IMR-90 (cell line): ENCODE results near the gene EPGN. TPM values are rescaled to one million over a fixed set of nuclear protein-coding genes. Genes with fewer than 3 reads are reported as not detected.

Experiments
- ATAC-seq: fragments of 200-7000 bp; cut with Tn5 transposase; 2 replicates; pipeline ENCODE4 v1.9.1; 2020; ENCODE audit warnings: low read depth, mild to moderate bottlenecking, moderate library complexity
- BruUV-seq: library from RNA; stranded (reverse); fragments of 400-500 nt; replicated peaks from 2 replicates; lab custom pipeline; 2021; lab: Mats Ljungman, UMichigan
- CTCF ChIA-PET: fragments of 300-600 bp; formaldehyde crosslinking; extraction: SDS; loops from one replicate; lab custom pipeline; 2021; ENCODE audit warnings: antibody characterized with exemption; lab: Yijun Ruan, JAX
- POLR2A ChIA-PET: fragments of 300-600 bp; sonication (Branson Sonifier 250); formaldehyde crosslinking; loops from one replicate; lab custom pipeline; 2022; ENCODE audit warnings: antibody characterized with exemption; ENCODE audit not compliant: unreplicated experiment; lab: Charles Lee
- DNase-seq: peaks from one replicate; pipeline ENCODE4 v3.0.0; 2013
- H2AFZ ChIP-seq: replicated peaks from 2 replicates; pipeline ENCODE3; 2013; ENCODE audit warnings: low read length, mild to moderate bottlenecking; ENCODE audit not compliant: poor library complexity
- H2AK5ac ChIP-seq: 2 replicates; pipeline ENCODE4 v1.6.1; 2013; ENCODE audit warnings: low read depth, low read length, inconsistent platforms
- H2AK9ac ChIP-seq: replicated peaks from 2 replicates; pipeline ENCODE3; 2013; ENCODE audit warnings: mild to moderate bottlenecking, low read depth, low read length, moderate library complexity; ENCODE audit not compliant: poor library complexity
- H2BK120ac ChIP-seq: 2 replicates; pipeline ENCODE4 v1.6.1; 2013; ENCODE audit warnings: low read depth, low read length, inconsistent platforms
- H2BK15ac ChIP-seq: 3 replicates; pipeline ENCODE4 v1.6.1; 2013; ENCODE audit warnings: low read depth, low read length, inconsistent platforms
- H2BK20ac ChIP-seq: 2 replicates; pipeline ENCODE4 v1.6.1; 2013; ENCODE audit warnings: low read depth, mild to moderate bottlenecking, inconsistent platforms, low read length, moderate library complexity
- H2BK5ac ChIP-seq: 2 replicates; pipeline ENCODE4 v1.6.1; 2013; ENCODE audit warnings: mild to moderate bottlenecking, low read depth, low read length, inconsistent platforms; ENCODE audit not compliant: poor library complexity, severe bottlenecking
- H3K14ac ChIP-seq: replicated peaks from 2 replicates; pipeline ENCODE4 v1.6.1; 2013; ENCODE audit warnings: low read depth, low read length, inconsistent platforms
- H3K18ac ChIP-seq: 2 replicates; pipeline ENCODE4 v1.6.1; 2013; ENCODE audit warnings: low read depth, low read length, control low read depth
- H3K23ac ChIP-seq: 2 replicates; pipeline ENCODE4 v1.6.1; 2013; ENCODE audit warnings: low read depth, low read length, inconsistent platforms
- H3K27ac ChIP-seq: 2 replicates; pipeline ENCODE4 v1.5.1; 2013; ENCODE audit warnings: mild to moderate bottlenecking, control low read depth, low read length; ENCODE audit not compliant: insufficient read depth
- H3K27me3 ChIP-seq: 2 replicates; pipeline ENCODE4 v1.6.1; 2013; ENCODE audit warnings: low read length; ENCODE audit not compliant: control insufficient read depth, insufficient read depth
- H3K36me3 ChIP-seq: 2 replicates; pipeline ENCODE4 v1.6.1; 2013; ENCODE audit warnings: low read length, mixed read lengths; ENCODE audit not compliant: control insufficient read depth, insufficient read depth
- H3K4ac ChIP-seq: 2 replicates; pipeline ENCODE4 v1.6.1; 2013; ENCODE audit warnings: low read depth, low read length, inconsistent platforms
- H3K4me1 ChIP-seq: 2 replicates; pipeline ENCODE4 v1.6.1; 2013; ENCODE audit warnings: low read length, mixed read lengths; ENCODE audit not compliant: control insufficient read depth, insufficient read depth
- H3K4me2 ChIP-seq: 2 replicates; pipeline ENCODE4 v1.6.1; 2013; ENCODE audit warnings: low read depth, mild to moderate bottlenecking, control low read depth, low read length, moderate library complexity
- H3K4me3 ChIP-seq: 2 replicates; pipeline ENCODE4 v1.5.1; 2013; ENCODE audit warnings: low read depth, mild to moderate bottlenecking, control low read depth, low read length, moderate library complexity; ENCODE audit not compliant: insufficient read depth
- H3K56ac ChIP-seq: 2 replicates; pipeline ENCODE4 v1.6.1; 2013; ENCODE audit warnings: low read length, inconsistent platforms; ENCODE audit not compliant: insufficient read depth; ENCODE audit errors: extremely low read depth
- H3K79me1 ChIP-seq, 2 experiments: 2 replicates each; pipeline ENCODE4 v1.6.1; 2013; ENCODE audit warnings: low read length in 2 of 2, inconsistent platforms in 1 of 2, low read depth in 1 of 2
- H3K9ac ChIP-seq: 2 replicates; pipeline ENCODE4 v1.6.1; 2013; ENCODE audit warnings: low read depth, low read length, control low read depth
- H3K9me1 ChIP-seq: 2 replicates; pipeline ENCODE4 v1.6.1; 2013; ENCODE audit warnings: low read length, inconsistent platforms; ENCODE audit not compliant: insufficient read depth
- H3K9me3 ChIP-seq: 2 replicates; pipeline ENCODE4 v1.6.1; 2013; ENCODE audit warnings: low read length; ENCODE audit not compliant: control insufficient read depth, insufficient read depth
- H4K20me1 ChIP-seq: 2 replicates; pipeline ENCODE4 v1.6.1; 2013; ENCODE audit warnings: low read length, inconsistent platforms; ENCODE audit not compliant: insufficient read depth
- H4K5ac ChIP-seq: 2 replicates; pipeline ENCODE4 v1.6.1; 2013; ENCODE audit warnings: mild to moderate bottlenecking, low read depth, low read length, control low read depth
- H4K8ac ChIP-seq, 2 experiments: 2 replicates each; pipeline ENCODE4 v1.6.1; 2013; ENCODE audit warnings: low read depth in 2 of 2, low read length in 2 of 2, control low read depth in 1 of 2, inconsistent platforms in 1 of 2
- H4K91ac ChIP-seq: 2 replicates; pipeline ENCODE4 v1.6.1; 2013; ENCODE audit warnings: low read depth, low read length, inconsistent platforms; ENCODE audit not compliant: insufficient read depth
- CEBPB ChIP-seq: IDR thresholded peaks from 2 replicates; pipeline ENCODE4 v1.6.1; 2012; ENCODE audit warnings: low read depth, low read length, improper control_type of control experiment
- CHD1 ChIP-seq: IDR thresholded peaks from 2 replicates; pipeline ENCODE4 v1.6.1; 2012; ENCODE audit warnings: low read depth, low read length, improper control_type of control experiment
- FOS ChIP-seq: fragments of 150-350 bp; IDR thresholded peaks from 2 replicates; pipeline ENCODE4 v1.6.1; 2016; ENCODE audit warnings: low read depth, low read length
- MAFK ChIP-seq: IDR thresholded peaks from 2 replicates; pipeline ENCODE4 v1.6.1; 2012; ENCODE audit warnings: low read depth, low read length, improper control_type of control experiment
- MAZ ChIP-seq: IDR thresholded peaks from 2 replicates; pipeline ENCODE4 v1.6.1; 2012; ENCODE audit warnings: low read depth, mild to moderate bottlenecking, low read length, improper control_type of control experiment, moderate library complexity, borderline replicate concordance
- MXI1 ChIP-seq: IDR thresholded peaks from 2 replicates; pipeline ENCODE4 v1.6.1; 2012; ENCODE audit warnings: low read depth, mild to moderate bottlenecking, low read length, moderate library complexity, borderline replicate concordance
- NFE2L2 ChIP-seq: fragments of 150-350 bp; IDR thresholded peaks from 2 replicates; pipeline ENCODE4 v1.6.1; 2016; ENCODE audit warnings: low read depth, mild to moderate bottlenecking, low read length
- POLR2A ChIP-seq: IDR thresholded peaks from 2 replicates; pipeline ENCODE4 v1.6.1; 2012; ENCODE audit warnings: mild to moderate bottlenecking, low read depth, low read length
- RAD21 ChIP-seq: IDR thresholded peaks from 2 replicates; pipeline ENCODE4 v1.6.1; 2012; ENCODE audit warnings: low read length, improper control_type of control experiment
- RCOR1 ChIP-seq: IDR thresholded peaks from 2 replicates; pipeline ENCODE4 v1.6.1; 2012; ENCODE audit warnings: mild to moderate bottlenecking, low read length, improper control_type of control experiment; ENCODE audit not compliant: insufficient replicate concordance
- RFX5 ChIP-seq: IDR thresholded peaks from 2 replicates; pipeline ENCODE4 v1.8.0; 2012; ENCODE audit warnings: low read depth, mild to moderate bottlenecking, low read length, moderate library complexity
- SMC3 ChIP-seq: fragments of 150-350 bp; IDR thresholded peaks from 2 replicates; pipeline ENCODE4 v1.6.1; 2016; ENCODE audit warnings: low read depth, mild to moderate bottlenecking, antibody characterized with exemption, low read length, moderate library complexity
- WGBS, 2 experiments: methylation state at CpG; one replicate each; pipeline versions ENCODE4 v1.1.5 to v1.1.7; 2013; ENCODE audit warnings: missing lambda C conversion rate in 2 of 2; ENCODE audit not compliant: insufficient read length in 1 of 2; ENCODE audit errors: extremely low coverage in 2 of 2; 5-methylcytosine and 5-hydroxymethylcytosine counted together
- dilution Hi-C: fragments of 300-500 bp; cut with HindIII; formaldehyde crosslinking; loops from one replicate; pipeline ENCODE4 v1.14.3; 2018; ENCODE audit warnings: low sequenced_read_pairs; ENCODE audit not compliant: unreplicated experiment
- in situ Hi-C: fragments of 300-500 bp; cut with MboI; formaldehyde crosslinking; loops from 3 replicates; pipeline ENCODE4 v1.14.3; 2019; ENCODE audit warnings: low sequenced_read_pairs, inconsistent platforms, mixed read lengths
- intact Hi-C: fragments of 100-400 bp; cut with micrococcal nuclease; formaldehyde crosslinking; loops from 2 replicates; pipeline ENCODE4 v1.10.0; 2022
- polyA plus RNA-seq, 3 experiments: library from polyadenylated mRNA; depleted of rRNA; stranded (reverse); fragments of >200 nt; gene quantifications; 2 replicates each; pipeline ENCODE4 v1.2.3, GENCODE V29; 2012; ENCODE audit warnings: low replicate concordance in 1 of 3
- total RNA-seq: library from RNA; depleted of rRNA; stranded (reverse); fragments of >200 nt; gene quantifications from 2 replicates; pipeline ENCODE4 v1.2.3, GENCODE V29; 2012
- TF ChIP-seq, protein P1 (sequence below): fragments of 150-350 bp; IDR thresholded peaks from 2 replicates; pipeline ENCODE4 v1.6.1; 2016; ENCODE audit warnings: low read depth, mild to moderate bottlenecking, low read length, moderate library complexity, borderline replicate concordance
- TF ChIP-seq, protein P2 (sequence below): fragments of 150-350 bp; IDR thresholded peaks from 2 replicates; pipeline ENCODE4 v1.6.1; 2017; ENCODE audit warnings: mild to moderate bottlenecking, antibody characterized with exemption, low read length, low read depth
- TF ChIP-seq, protein P3 (sequence below): conservative IDR thresholded peaks from 2 replicates; pipeline ENCODE4 v1.5.1; 2012; ENCODE audit warnings: mild to moderate bottlenecking, low read depth, low read length, improper control_type of control experiment

EPGN gene
- total and polyA plus RNA-seq, 2 of the 4 experiments (the other 2 are of a cell fraction): 0.18 TPM; not detected in 1

DNA sequence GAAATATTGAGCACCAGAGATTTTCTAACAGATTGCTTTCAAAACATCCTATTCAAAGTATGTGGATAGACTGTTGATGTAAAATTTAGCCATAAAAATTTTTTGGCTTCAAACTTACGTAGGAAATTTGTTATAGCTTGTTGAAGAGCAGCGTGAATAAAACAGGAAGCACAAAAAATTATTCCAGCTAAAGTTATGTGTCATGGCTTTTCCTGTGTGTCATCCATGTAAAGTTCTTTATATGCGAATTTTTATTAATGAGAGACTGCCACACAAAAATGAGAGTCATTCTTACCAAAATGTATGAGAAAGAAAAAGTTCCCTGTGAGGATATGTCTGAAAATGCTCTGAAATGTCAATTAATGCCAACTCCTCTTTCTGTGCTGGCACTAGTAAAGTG lies 19.5 kb downstream of the EPGN start:
- H3K4ac ChIP-seq: no peak overlapping the region
- ChIA-PET POLR2A (no interaction called here), CTCF (interaction anchor here (0.7 to 1.0 kb wide), 3 partner anchors 38 to 348 kb away, joined by 3 to 7 read pairs (median 3); no protein-coding TSS in a partner anchor)
- no peak overlapping the region for H2BK5ac ChIP-seq
- no peak overlapping the region for H2AFZ ChIP-seq
- H3K79me1 ChIP-seq: no peaks in the 10 kb centered on the region
- no peak overlapping the region for H4K91ac ChIP-seq
- no peaks in the 10 kb centered on the region for H3K36me3 ChIP-seq
- dilution Hi-C loops (no loop called here), in situ Hi-C loops (loop anchor here (25.0 kb wide), 1 partner anchor 1160 kb away; no protein-coding TSS in a partner anchor), intact Hi-C loops (no loop called here)
- H3K4me3 ChIP-seq: no peak overlapping the region
- no peak overlapping the region for H3K27ac ChIP-seq
- H3K14ac ChIP-seq: no peak overlapping the region
- ATAC-seq (no peak), DNase-seq (peak; percentile 29)
- H4K5ac ChIP-seq: no peak overlapping the region
- no peak overlapping the region for H3K56ac ChIP-seq
- no peak overlapping the region for H3K23ac ChIP-seq
- no peak overlapping the region for H2BK15ac ChIP-seq
- H2AK5ac ChIP-seq: no peak overlapping the region
- WGBS, 2 experiments: no CpG with 5 or more reads among the region's 3 CpGs
- no peak overlapping the region for H2BK120ac ChIP-seq
- H2AK9ac ChIP-seq: no peak overlapping the region
- no peak overlapping the region for H2BK20ac ChIP-seq
- no peak overlapping the region for H3K4me2 ChIP-seq
- H3K18ac ChIP-seq: no peak overlapping the region
- no peaks in the 10 kb centered on the region for H3K9me1 ChIP-seq
- no peak overlapping the region for H4K8ac ChIP-seq
- H3K4me1 ChIP-seq: no peaks in the 10 kb centered on the region
- no peak overlapping the region for H3K9ac ChIP-seq
- H4K20me1 ChIP-seq: no peaks in the 10 kb centered on the region
- H3K27me3 ChIP-seq: peaks cover 2% of the 10 kb centered on the region
- BruUV-seq: no TSS peak
- no peaks in the 10 kb centered on the region for H3K9me3 ChIP-seq
- TF ChIP-seq CEBPB (no peak), SMC3 (no peak), NFE2L2 (no peak), FOS (no peak), MAZ (no peak), RFX5 (no peak), CHD1 (no peak), MXI1 (no peak), RCOR1 (no peak), MAFK (no peak), POLR2A (no peak), RAD21 (no peak)
- TF ChIP-seq, protein P1, sequence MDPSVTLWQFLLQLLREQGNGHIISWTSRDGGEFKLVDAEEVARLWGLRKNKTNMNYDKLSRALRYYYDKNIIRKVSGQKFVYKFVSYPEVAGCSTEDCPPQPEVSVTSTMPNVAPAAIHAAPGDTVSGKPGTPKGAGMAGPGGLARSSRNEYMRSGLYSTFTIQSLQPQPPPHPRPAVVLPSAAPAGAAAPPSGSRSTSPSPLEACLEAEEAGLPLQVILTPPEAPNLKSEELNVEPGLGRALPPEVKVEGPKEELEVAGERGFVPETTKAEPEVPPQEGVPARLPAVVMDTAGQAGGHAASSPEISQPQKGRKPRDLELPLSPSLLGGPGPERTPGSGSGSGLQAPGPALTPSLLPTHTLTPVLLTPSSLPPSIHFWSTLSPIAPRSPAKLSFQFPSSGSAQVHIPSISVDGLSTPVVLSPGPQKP: no peak
- TF ChIP-seq, protein P2, sequence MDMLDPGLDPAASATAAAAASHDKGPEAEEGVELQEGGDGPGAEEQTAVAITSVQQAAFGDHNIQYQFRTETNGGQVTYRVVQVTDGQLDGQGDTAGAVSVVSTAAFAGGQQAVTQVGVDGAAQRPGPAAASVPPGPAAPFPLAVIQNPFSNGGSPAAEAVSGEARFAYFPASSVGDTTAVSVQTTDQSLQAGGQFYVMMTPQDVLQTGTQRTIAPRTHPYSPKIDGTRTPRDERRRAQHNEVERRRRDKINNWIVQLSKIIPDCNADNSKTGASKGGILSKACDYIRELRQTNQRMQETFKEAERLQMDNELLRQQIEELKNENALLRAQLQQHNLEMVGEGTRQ: no peak
- TF ChIP-seq, protein P3, sequence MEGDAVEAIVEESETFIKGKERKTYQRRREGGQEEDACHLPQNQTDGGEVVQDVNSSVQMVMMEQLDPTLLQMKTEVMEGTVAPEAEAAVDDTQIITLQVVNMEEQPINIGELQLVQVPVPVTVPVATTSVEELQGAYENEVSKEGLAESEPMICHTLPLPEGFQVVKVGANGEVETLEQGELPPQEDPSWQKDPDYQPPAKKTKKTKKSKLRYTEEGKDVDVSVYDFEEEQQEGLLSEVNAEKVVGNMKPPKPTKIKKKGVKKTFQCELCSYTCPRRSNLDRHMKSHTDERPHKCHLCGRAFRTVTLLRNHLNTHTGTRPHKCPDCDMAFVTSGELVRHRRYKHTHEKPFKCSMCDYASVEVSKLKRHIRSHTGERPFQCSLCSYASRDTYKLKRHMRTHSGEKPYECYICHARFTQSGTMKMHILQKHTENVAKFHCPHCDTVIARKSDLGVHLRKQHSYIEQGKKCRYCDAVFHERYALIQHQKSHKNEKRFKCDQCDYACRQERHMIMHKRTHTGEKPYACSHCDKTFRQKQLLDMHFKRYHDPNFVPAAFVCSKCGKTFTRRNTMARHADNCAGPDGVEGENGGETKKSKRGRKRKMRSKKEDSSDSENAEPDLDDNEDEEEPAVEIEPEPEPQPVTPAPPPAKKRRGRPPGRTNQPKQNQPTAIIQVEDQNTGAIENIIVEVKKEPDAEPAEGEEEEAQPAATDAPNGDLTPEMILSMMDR: no peak
